Subcutaneous adipose tissue (tissue), 4 donors: Measurements from ENCODE around the gene RAB40C. TPM values are rescaled to one million over a fixed set of nuclear protein-coding genes. Genes with fewer than 3 reads are reported as not detected.

Experiments used
- CTCF ChIP-seq: fragments of 450-650 bp; IDR thresholded peaks from one replicate; pipeline ENCODE4 v1.5.1; 2016; ENCODE audit warnings: low read depth, mild to moderate bottlenecking, control low read depth, antibody characterized with exemption, moderate library complexity
- total RNA-seq, 4 donors: library from RNA; depleted of rRNA; stranded (reverse); fragments of >200 nt; gene quantifications; one replicate each; pipeline ENCODE4 v1.1.0, GENCODE V29; 2016

RAB40C gene
- total RNA-seq, 4 donors from 2014 or later, result 7.7 to 32.2 (median 12.3) TPM

GRCh38 chr16:667780-668518 lies 78.1 kb downstream of the RAB40C start, which contains the start of gene RHOT2:
Gene RHOT2, plus strand, starts transcription at chr16:668132. Its CDS starts 68 bp downstream, at chr16:668200.
- no peak for TF ChIP-seq CTCF

DNA sequence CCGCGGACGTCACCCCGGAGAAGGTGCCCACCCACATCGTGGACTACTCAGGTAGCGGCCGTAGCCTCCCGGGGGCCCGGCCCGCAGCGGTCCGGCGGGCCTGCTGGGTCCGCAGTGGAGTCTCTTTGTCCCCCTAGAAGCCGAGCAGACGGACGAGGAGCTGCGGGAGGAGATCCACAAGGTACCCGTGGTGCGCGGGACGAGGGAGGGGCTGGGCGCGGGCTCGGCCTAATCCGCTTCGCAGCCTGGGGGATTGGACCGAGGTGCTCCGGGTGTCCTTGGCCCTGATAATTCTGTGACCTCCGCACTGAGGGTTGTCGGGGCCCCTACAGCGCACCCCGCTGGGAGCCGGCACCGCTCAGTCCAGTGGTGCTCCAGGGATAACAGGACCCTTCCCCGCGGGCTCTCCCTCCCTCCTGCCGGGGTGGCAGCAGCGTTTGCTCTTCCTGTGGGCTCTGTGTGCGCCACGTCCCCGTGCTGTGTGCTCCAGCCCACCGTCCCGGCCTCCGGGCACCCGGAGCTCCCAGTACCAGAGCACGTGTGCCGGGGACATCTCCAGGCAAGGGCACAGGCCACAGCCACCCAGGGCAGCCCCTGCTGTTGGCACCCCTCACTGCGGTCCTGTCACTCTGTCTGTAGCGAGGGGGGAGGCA lies 78.8 kb downstream of the RAB40C start:
- TF ChIP-seq CTCF, result no peak

DNA sequence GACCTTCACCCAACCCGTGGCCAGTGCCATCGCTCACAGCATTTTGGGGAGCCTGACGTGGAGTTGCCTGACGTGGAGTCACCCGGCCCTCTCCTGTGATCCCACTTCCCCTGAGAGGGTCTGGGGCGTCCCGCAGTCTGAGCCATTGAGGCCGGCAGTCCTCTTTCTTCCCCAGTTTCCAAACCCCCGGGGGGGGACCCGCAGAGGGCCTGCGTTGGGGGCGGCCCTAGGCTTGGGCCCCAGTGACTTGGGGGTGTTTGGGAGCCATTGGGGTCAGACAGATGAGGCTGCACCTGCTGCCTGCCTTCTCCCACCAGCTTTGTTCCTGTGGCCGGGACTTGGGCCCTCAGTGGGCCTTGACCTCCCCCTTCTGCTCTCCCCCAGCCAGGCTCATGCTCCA lies 79.8 kb downstream of the RAB40C start:
- no peak for TF ChIP-seq CTCF

- no peak for TF ChIP-seq CTCF
Measured at GRCh38 chr16:670485-671352, 80.9 kb downstream of the RAB40C start.

- no peak for TF ChIP-seq CTCF
Measured at GRCh38 chr16:671353-672131, 81.7 kb downstream of the RAB40C start.

- TF ChIP-seq CTCF, result no peak
Measured at GRCh38 chr16:672371-672770, 82.5 kb downstream of the RAB40C start.
